ENCODE measurements around the gene GABBR1.

Gene GABBR1

GRCh38 chr6:29510746-29511300 is 122.2 kb downstream of the GABBR1 start:
- no peak overlapping the region for H3K27ac Mint-ChIP-seq

GRCh38 chr6:29510202-29510601 is 122.8 kb downstream of the GABBR1 start:
- Mint-ChIP-seq H3K27ac (no peak overlapping the region), H3K36me3 (no peaks in the 10 kb centered on the region), H3K4me3 (no peak overlapping the region), H3K27me3 (peaks cover 15% of the 10 kb centered on the region), H3K9me3 (no peaks in the 10 kb centered on the region), H3K4me1 (peaks cover 3% of the 10 kb centered on the region)
- DNase-seq: no peak
- CTCF ChIA-PET: no interaction called here

More at GRCh38 chr6:29510746-29511300, 122.2 kb downstream of the GABBR1 start:
- DNase-seq: no peak
- H3K4me1 Mint-ChIP-seq: peaks cover 7% of the 10 kb centered on the region
- no peak overlapping the region for H3K4me3 Mint-ChIP-seq
- H3K27me3 Mint-ChIP-seq: peaks cover 14% of the 10 kb centered on the region
- H3K9me3 Mint-ChIP-seq: no peaks in the 10 kb centered on the region
- CTCF ChIA-PET: no interaction called here
- H3K36me3 Mint-ChIP-seq: no peaks in the 10 kb centered on the region
